Measurements from ENCODE around the gene MKX.

Gene MKX

GRCh38 chr10:27628621-27629020 lies 117.0 kb downstream of the MKX start:
- Histone ChIP-seq H3K4me1 (ENCODE audit: control extremely low read depth in 1 of 4, control insufficient read depth in 4 of 4, insufficient read depth in 4 of 4, low read length in 3 of 4) (no peaks in the 10 kb centered on the region), H3K27ac (ENCODE audit: insufficient read depth in 1 of 2, low read depth in 1 of 2, low read length in 2 of 2, poor library complexity in 1 of 2, severe bottlenecking in 2 of 2) (no peak overlapping the region), H3K9me3 (ENCODE audit: control extremely low read depth in 1 of 5, control insufficient read depth in 4 of 5, insufficient read depth in 2 of 5, low read depth in 1 of 5, low read length in 4 of 5) (peaks cover 0 to 3% (median 0%) of the 10 kb centered on the region in 5 experiments), H3K36me3 (ENCODE audit: control insufficient read depth in 4 of 4, insufficient read depth in 4 of 4, low read length in 3 of 4) (no peaks in the 10 kb centered on the region), H3K4me3 (ENCODE audit: control insufficient read depth in 1 of 7, extremely low read depth in 1 of 7, insufficient read depth in 4 of 7, low read depth in 2 of 7, low read length in 6 of 7) (no peak overlapping the region), H3K27me3 (replicated peaks in 2 of 5; ENCODE audit: control insufficient read depth in 4 of 5, insufficient read depth in 5 of 5, low read length in 4 of 5) (peaks cover 0 to 8% (median 2%) of the 10 kb centered on the region in 5 experiments)
- CTCF ChIA-PET, result no interaction called here
- DNase-seq, result no peak
- POLR2A ChIA-PET, result interaction anchor here (0.7 kb wide), 1 partner anchor 50 kb away, joined by 3 read pairs; no protein-coding TSS in a partner anchor
- WGBS (ENCODE audit: insufficient coverage), result 96% methylated on average over 4 of the region's 5 CpGs

- Histone ChIP-seq H3K27ac (ENCODE audit: insufficient read depth in 1 of 2, low read depth in 1 of 2, low read length in 2 of 2, poor library complexity in 1 of 2, severe bottlenecking in 2 of 2) (no peak overlapping the region), H3K4me1 (ENCODE audit: control extremely low read depth in 1 of 4, control insufficient read depth in 4 of 4, insufficient read depth in 4 of 4, low read length in 3 of 4) (no peaks in the 10 kb centered on the region), H3K4me3 (ENCODE audit: control insufficient read depth in 1 of 7, extremely low read depth in 1 of 7, insufficient read depth in 4 of 7, low read depth in 2 of 7, low read length in 6 of 7) (no peak overlapping the region), H3K9me3 (ENCODE audit: control extremely low read depth in 1 of 5, control insufficient read depth in 4 of 5, insufficient read depth in 2 of 5, low read depth in 1 of 5, low read length in 4 of 5) (no peaks in the 10 kb centered on the region), H3K36me3 (ENCODE audit: control insufficient read depth in 4 of 4, insufficient read depth in 4 of 4, low read length in 3 of 4) (no peaks in the 10 kb centered on the region), H3K27me3 (replicated peaks in 2 of 5; ENCODE audit: control insufficient read depth in 4 of 5, insufficient read depth in 5 of 5, low read length in 4 of 5) (peaks cover 0 to 9% (median 2%) of the 10 kb centered on the region in 5 experiments)
- CTCF ChIA-PET, result no interaction called here
- 100% methylated on average over 1 of the region's 6 CpGs for WGBS (ENCODE audit: insufficient coverage)
- POLR2A ChIA-PET, result no interaction called here
- no peak for DNase-seq
These were observed 118.7 kb downstream of the MKX start for GRCh38 chr10:27626890-27627289.

- Histone ChIP-seq H3K4me1 (ENCODE audit: control extremely low read depth in 1 of 4, control insufficient read depth in 4 of 4, insufficient read depth in 4 of 4, low read length in 3 of 4) (no peaks in the 10 kb centered on the region), H3K4me3 (ENCODE audit: control insufficient read depth in 1 of 7, extremely low read depth in 1 of 7, insufficient read depth in 4 of 7, low read depth in 2 of 7, low read length in 6 of 7) (no peak overlapping the region), H3K27ac (ENCODE audit: insufficient read depth in 1 of 2, low read depth in 1 of 2, low read length in 2 of 2, poor library complexity in 1 of 2, severe bottlenecking in 2 of 2) (no peak overlapping the region), H3K27me3 (replicated peaks in 2 of 5; ENCODE audit: control insufficient read depth in 4 of 5, insufficient read depth in 5 of 5, low read length in 4 of 5) (peaks cover 0 to 9% (median 2%) of the 10 kb centered on the region in 5 experiments), H3K9me3 (ENCODE audit: control extremely low read depth in 1 of 5, control insufficient read depth in 4 of 5, insufficient read depth in 2 of 5, low read depth in 1 of 5, low read length in 4 of 5) (no peaks in the 10 kb centered on the region), H3K36me3 (ENCODE audit: control insufficient read depth in 4 of 4, insufficient read depth in 4 of 4, low read length in 3 of 4) (no peaks in the 10 kb centered on the region)
- CTCF ChIA-PET, result no interaction called here
- 96% methylated on average over 8 of the region's 10 CpGs for WGBS (ENCODE audit: insufficient coverage)
- POLR2A ChIA-PET, result no interaction called here
- no peak for DNase-seq
These were observed 120.0 kb downstream of the MKX start for GRCh38 chr10:27625452-27626211.

- Histone ChIP-seq H3K27me3 (replicated peaks in 2 of 5; ENCODE audit: control insufficient read depth in 4 of 5, insufficient read depth in 5 of 5, low read length in 4 of 5) (peaks cover 0 to 9% (median 2%) of the 10 kb centered on the region in 5 experiments), H3K9me3 (ENCODE audit: control extremely low read depth in 1 of 5, control insufficient read depth in 4 of 5, insufficient read depth in 2 of 5, low read depth in 1 of 5, low read length in 4 of 5) (no peaks in the 10 kb centered on the region), H3K4me3 (ENCODE audit: control insufficient read depth in 1 of 7, extremely low read depth in 1 of 7, insufficient read depth in 4 of 7, low read depth in 2 of 7, low read length in 6 of 7) (no peak overlapping the region), H3K36me3 (ENCODE audit: control insufficient read depth in 4 of 4, insufficient read depth in 4 of 4, low read length in 3 of 4) (no peaks in the 10 kb centered on the region), H3K4me1 (ENCODE audit: control extremely low read depth in 1 of 4, control insufficient read depth in 4 of 4, insufficient read depth in 4 of 4, low read length in 3 of 4) (no peaks in the 10 kb centered on the region), H3K27ac (ENCODE audit: insufficient read depth in 1 of 2, low read depth in 1 of 2, low read length in 2 of 2, poor library complexity in 1 of 2, severe bottlenecking in 2 of 2) (no peak overlapping the region)
- DNase-seq, result no peak
- 94% methylated on average over 8 of the region's 9 CpGs for WGBS (ENCODE audit: insufficient coverage)
- ChIA-PET CTCF (no interaction called here), POLR2A (no interaction called here)
These were observed 120.7 kb downstream of the MKX start for GRCh38 chr10:27624941-27625340.
